ENCODE results near the gene TRIM44.

- no peak for TF ChIP-seq CTCF (IDR thresholded peaks at IDR 0.05)
- TF ChIP-seq POLR2A (IDR thresholded peaks at IDR 0.05), result no peak
Observed at GRCh38 chr11:35838071-35838470, 175.5 kb downstream of the TRIM44 start.

All from testis (tissue), 2 donors.